HEK293 (cell line): ENCODE measurements around the gene LGI2.

Experiments used
- CTCF ChIA-PET: fragments of 350-600 bp; formaldehyde crosslinking; extraction: SDS; loops from one replicate; lab custom pipeline; 2021; ENCODE audit warnings: antibody characterized with exemption; lab: Yijun Ruan, JAX
- POLR2A ChIA-PET: fragments of 300-600 bp; formaldehyde crosslinking; extraction: SDS; loops from one replicate; lab custom pipeline; 2020; ENCODE audit warnings: antibody characterized with exemption, inconsistent platforms; lab: Yijun Ruan, JAX
- H3K27ac ChIP-seq: fragments of 200-500 bp; sonication (Bioruptor generic); 2 replicates; pipeline ENCODE4 v1.5.1; 2014; ENCODE audit warnings: low read depth, low read length, control low read depth, inconsistent platforms; ENCODE audit errors: extremely low read depth
- H3K36me3 ChIP-seq, 2 experiments: fragments of 200-500 bp in 1 of 2; sonication (Bioruptor generic) in 1 of 2; 1 replicate in 1 of 2; 2 replicates in 1 of 2; pipeline ENCODE4 v1.5.1; 2014 to 2017; ENCODE audit warnings: inconsistent platforms in 2 of 2, low read length in 2 of 2; ENCODE audit not compliant: control insufficient read depth in 2 of 2, insufficient read depth in 1 of 2
- H3K4me1 ChIP-seq: fragments of 200-500 bp; sonication (Bioruptor generic); 2 replicates; pipeline ENCODE4 v1.5.1; 2014; ENCODE audit warnings: mild to moderate bottlenecking, low read length, inconsistent platforms; ENCODE audit not compliant: control insufficient read depth, insufficient read depth
- H3K4me3 ChIP-seq: 2 replicates; pipeline ENCODE4 v1.5.1; 2011; ENCODE audit warnings: low read depth, mild to moderate bottlenecking, control low read depth, low read length, moderate library complexity
- H3K9me3 ChIP-seq: fragments of 200-500 bp; sonication (Bioruptor generic); 2 replicates; pipeline ENCODE4 v1.5.1; 2014; ENCODE audit warnings: low read depth, low read length, inconsistent platforms; ENCODE audit not compliant: control insufficient read depth, insufficient read depth
- GFI1B ChIP-seq: fragments of 450-650 bp; formaldehyde crosslinking; IDR thresholded peaks from 2 replicates; pipeline ENCODE4 v1.5.1; 2016; ENCODE audit warnings: missing biosample characterization, missing genetic modification characterization
- GLIS1 ChIP-seq: fragments of 450-650 bp; formaldehyde crosslinking; IDR thresholded peaks from 2 replicates; pipeline ENCODE4 v1.5.1; 2016; ENCODE audit warnings: missing biosample characterization, missing genetic modification characterization
- HIC1 ChIP-seq: fragments of 450-650 bp; formaldehyde crosslinking; IDR thresholded peaks from 2 replicates; pipeline ENCODE4 v1.5.1; 2016; ENCODE audit warnings: missing biosample characterization, missing genetic modification characterization
- HOXC10 ChIP-seq: sonication (generic); formaldehyde crosslinking; IDR thresholded peaks from 2 replicates; pipeline ENCODE4 v1.8.1; 2023; ENCODE audit warnings: mild to moderate bottlenecking, missing genetic modification reagents
- KLF10 ChIP-seq: fragments of 450-650 bp; IDR thresholded peaks from 2 replicates; pipeline ENCODE4 v1.5.1; 2018; ENCODE audit warnings: missing biosample characterization, mild to moderate bottlenecking, missing genetic modification characterization
- MYNN ChIP-seq: fragments of 450-650 bp; formaldehyde crosslinking; IDR thresholded peaks from 2 replicates; pipeline ENCODE4 v1.5.1; 2016; ENCODE audit warnings: missing biosample characterization, missing genetic modification characterization, borderline replicate concordance
- PRDM1 ChIP-seq: fragments of 450-650 bp; formaldehyde crosslinking; IDR thresholded peaks from 2 replicates; pipeline ENCODE4; 2016; ENCODE audit warnings: missing biosample characterization, missing genetic modification characterization
- ZBTB11 ChIP-seq: fragments of 450-650 bp; formaldehyde crosslinking; conservative IDR thresholded peaks from 2 replicates; pipeline ENCODE4 v1.5.1; 2016; ENCODE audit warnings: low read depth, missing biosample characterization, missing genetic modification characterization
- ZFHX2 ChIP-seq: fragments of 450-650 bp; formaldehyde crosslinking; conservative IDR thresholded peaks from 2 replicates; pipeline ENCODE4 v1.5.1; 2016; ENCODE audit warnings: missing biosample characterization, missing genetic modification characterization
- ZNF138 ChIP-seq: fragments of 450-650 bp; formaldehyde crosslinking; IDR thresholded peaks from 2 replicates; pipeline ENCODE4 v1.5.1; 2016; ENCODE audit warnings: missing biosample characterization, missing genetic modification characterization, borderline replicate concordance
- ZNF2 ChIP-seq: fragments of 450-650 bp; formaldehyde crosslinking; IDR thresholded peaks from 2 replicates; pipeline ENCODE4 v1.5.1; 2016; ENCODE audit warnings: missing biosample characterization, missing genetic modification characterization
- ZNF23 ChIP-seq: fragments of 450-650 bp; formaldehyde crosslinking; IDR thresholded peaks from 2 replicates; pipeline ENCODE4 v1.5.1; 2016; ENCODE audit warnings: missing biosample characterization, missing genetic modification characterization, borderline replicate concordance
- ZNF26 ChIP-seq: fragments of 450-650 bp; formaldehyde crosslinking; IDR thresholded peaks from 2 replicates; pipeline ENCODE4 v1.5.1; 2016; ENCODE audit warnings: missing biosample characterization, missing genetic modification characterization
- ZNF302 ChIP-seq: fragments of 450-650 bp; formaldehyde crosslinking; IDR thresholded peaks from 2 replicates; pipeline ENCODE4 v1.5.1; 2016; ENCODE audit warnings: missing biosample characterization, missing genetic modification characterization, low read depth
- ZNF324 ChIP-seq: fragments of 450-650 bp; formaldehyde crosslinking; IDR thresholded peaks from 2 replicates; pipeline ENCODE4 v1.5.1; 2016; ENCODE audit warnings: missing biosample characterization, missing genetic modification characterization
- ZNF391 ChIP-seq: fragments of 450-650 bp; formaldehyde crosslinking; IDR thresholded peaks from 2 replicates; pipeline ENCODE4 v1.5.1; 2016; ENCODE audit warnings: low read depth, missing biosample characterization, missing genetic modification characterization, borderline replicate concordance
- ZNF394 ChIP-seq: fragments of 450-650 bp; formaldehyde crosslinking; IDR thresholded peaks from 2 replicates; pipeline ENCODE4 v1.5.1; 2016; ENCODE audit warnings: missing biosample characterization, missing genetic modification characterization, mild to moderate bottlenecking, moderate library complexity, borderline replicate concordance
- ZNF510 ChIP-seq: fragments of 450-650 bp; formaldehyde crosslinking; IDR thresholded peaks from 2 replicates; pipeline ENCODE4 v1.5.1; 2018; ENCODE audit warnings: mild to moderate bottlenecking, missing genetic modification characterization, missing biosample characterization; ENCODE audit not compliant: insufficient replicate concordance
- ZNF555 ChIP-seq: fragments of 450-650 bp; formaldehyde crosslinking; conservative IDR thresholded peaks from 2 replicates; pipeline ENCODE4 v1.5.1; 2017; ENCODE audit warnings: missing biosample characterization, mild to moderate bottlenecking, missing genetic modification characterization, inconsistent platforms
- ZNF558 ChIP-seq: fragments of 450-650 bp; formaldehyde crosslinking; IDR thresholded peaks from 2 replicates; pipeline ENCODE4 v1.5.1; 2016; ENCODE audit warnings: missing biosample characterization, missing genetic modification characterization
- ZNF600 ChIP-seq: fragments of 450-650 bp; formaldehyde crosslinking; IDR thresholded peaks from 2 replicates; pipeline ENCODE4 v1.5.1; 2016; ENCODE audit warnings: missing biosample characterization, missing genetic modification characterization
- ZNF701 ChIP-seq: fragments of 450-650 bp; formaldehyde crosslinking; IDR thresholded peaks from 2 replicates; pipeline ENCODE4 v1.5.1; 2016; ENCODE audit warnings: missing biosample characterization, missing genetic modification characterization
- ZNF76 ChIP-seq: fragments of 450-650 bp; formaldehyde crosslinking; IDR thresholded peaks from 2 replicates; pipeline ENCODE4; 2016; ENCODE audit warnings: low read depth, missing biosample characterization, missing genetic modification characterization, borderline replicate concordance
- ZNF837 ChIP-seq: fragments of 450-650 bp; formaldehyde crosslinking; IDR thresholded peaks from 2 replicates; pipeline ENCODE4 v1.5.1; 2016; ENCODE audit warnings: missing biosample characterization, missing genetic modification characterization
- TF ChIP-seq, protein P1 (sequence below): fragments of 450-650 bp; formaldehyde crosslinking; IDR thresholded peaks from 2 replicates; pipeline ENCODE4 v1.5.1; 2016; ENCODE audit warnings: missing biosample characterization, missing genetic modification characterization, low read depth

LGI2 gene

DNA sequence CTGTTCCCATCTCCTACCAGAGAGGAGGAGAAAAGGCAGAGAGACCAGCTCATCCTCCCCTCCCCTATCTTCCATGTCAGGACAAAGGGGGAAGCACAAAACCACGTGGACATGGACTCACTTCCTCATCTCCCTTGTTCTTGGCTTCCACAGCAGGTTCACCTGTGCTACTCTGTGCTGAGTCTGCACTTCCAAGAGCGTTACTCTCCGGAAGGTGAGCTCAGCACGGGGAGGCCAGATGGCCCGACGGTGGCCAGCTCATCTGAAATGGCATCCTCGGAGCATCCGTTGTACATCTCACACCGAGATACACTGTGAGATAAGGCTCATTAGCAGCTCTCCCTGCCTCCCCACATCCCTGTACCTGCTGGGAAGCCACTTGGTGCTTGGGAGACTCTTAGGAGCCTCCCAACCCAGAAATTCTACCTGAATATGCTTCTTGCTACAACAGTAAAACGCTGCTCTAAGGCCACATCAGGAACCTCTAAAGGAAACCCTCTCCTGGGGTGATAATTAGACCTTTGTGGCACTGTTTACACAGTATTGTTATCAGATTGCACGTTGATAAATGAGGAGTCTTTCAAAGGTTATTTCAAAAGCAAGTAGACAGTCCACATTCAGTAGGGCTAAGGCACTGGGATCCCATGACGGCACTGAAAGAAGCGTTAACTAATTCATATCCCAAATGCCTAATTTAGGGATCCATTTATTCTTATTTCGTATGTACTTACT lies 19.4 kb downstream of the LGI2 start:
- no peaks in the 10 kb centered on the region for H3K4me1 ChIP-seq
- H3K9me3 ChIP-seq: no peaks in the 10 kb centered on the region
- TF ChIP-seq ZNF555 (tag by site-specific recombination) (no peak), ZNF23 (no peak), KLF10 (tag by site-specific recombination) (no peak), ZNF510 (no peak)
- H3K27ac ChIP-seq: no peak overlapping the region
- ChIA-PET CTCF (no interaction called here), POLR2A (no interaction called here)
- H3K36me3 ChIP-seq: no peaks in the 10 kb centered on the region
- H3K4me3 ChIP-seq: no peak overlapping the region

DNA sequence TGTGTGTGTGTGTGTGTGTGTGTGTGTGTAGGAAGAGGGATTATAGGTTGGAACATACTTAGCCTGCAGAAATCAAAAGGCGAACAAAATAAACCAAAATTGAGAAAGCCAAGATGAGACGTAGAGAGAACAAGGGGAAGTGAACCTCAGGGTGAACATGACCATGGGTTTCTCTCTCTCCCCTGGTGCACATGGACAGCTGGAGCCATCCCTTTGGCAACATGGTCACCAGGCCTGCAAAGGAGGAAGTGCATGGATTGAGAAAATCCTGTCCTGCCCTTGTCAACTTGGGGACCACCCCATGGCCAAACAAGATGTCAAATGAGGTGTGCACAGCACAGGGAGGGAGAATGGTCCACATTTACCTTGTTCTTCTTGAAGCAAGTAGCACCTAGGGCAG lies 23.1 kb downstream of the LGI2 start:
- ChIA-PET CTCF (no interaction called here), POLR2A (no interaction called here)
- Histone ChIP-seq H3K4me3 (no peak overlapping the region), H3K9me3 (no peaks in the 10 kb centered on the region), H3K27ac (no peak overlapping the region), H3K4me1 (no peaks in the 10 kb centered on the region), H3K36me3 (no peaks in the 10 kb centered on the region)
- TF ChIP-seq ZNF837 (tag by site-specific recombination) (no peak), ZFHX2 (tag by site-specific recombination) (no peak), HOXC10 (no peak), HIC1 (tag by site-specific recombination) (no peak), MYNN (tag by site-specific recombination) (no peak), ZNF600 (tag by site-specific recombination) (no peak), ZNF558 (no peak)

DNA sequence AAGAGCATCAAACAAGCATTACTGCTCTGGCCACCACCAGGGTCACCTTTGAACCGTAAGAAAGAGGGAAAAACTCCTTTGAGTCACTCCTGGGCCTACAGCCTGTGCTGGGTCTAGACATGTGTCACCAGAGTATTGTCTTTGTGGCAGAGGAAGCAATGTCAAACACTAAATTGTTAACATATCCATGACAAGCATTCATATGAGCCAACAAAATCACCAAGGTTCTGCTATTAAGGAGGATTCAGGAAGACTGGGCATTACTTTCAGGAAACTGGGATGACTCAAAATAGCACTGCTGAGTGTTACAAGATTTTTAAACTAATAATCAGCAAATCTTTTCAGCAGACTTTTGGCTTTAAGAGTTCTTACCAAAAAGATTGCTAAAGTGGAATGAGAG lies 28.1 kb downstream of the LGI2 start:
- no peak overlapping the region for H3K4me3 ChIP-seq
- no peaks in the 10 kb centered on the region for H3K36me3 ChIP-seq
- POLR2A ChIA-PET: no interaction called here
- no peaks in the 10 kb centered on the region for H3K4me1 ChIP-seq
- no peak overlapping the region for H3K27ac ChIP-seq
- H3K9me3 ChIP-seq: no peaks in the 10 kb centered on the region
- CTCF ChIA-PET: no interaction called here
- TF ChIP-seq ZNF394 (tag by site-specific recombination) (no peak), ZNF26 (tag by site-specific recombination) (no peak), GLIS1 (tag by site-specific recombination) (no peak), PRDM1 (no peak), ZNF701 (tag by site-specific recombination) (no peak), ZNF302 (tag by site-specific recombination) (no peak), ZNF2 (tag by site-specific recombination) (no peak), ZNF76 (tag by site-specific recombination) (no peak), ZNF138 (tag by site-specific recombination) (no peak), ZBTB11 (tag by site-specific recombination) (no peak), ZNF391 (tag by site-specific recombination) (no peak), ZNF324 (tag by site-specific recombination) (no peak), GFI1B (tag by site-specific recombination) (no peak)
- TF ChIP-seq, protein P1, sequence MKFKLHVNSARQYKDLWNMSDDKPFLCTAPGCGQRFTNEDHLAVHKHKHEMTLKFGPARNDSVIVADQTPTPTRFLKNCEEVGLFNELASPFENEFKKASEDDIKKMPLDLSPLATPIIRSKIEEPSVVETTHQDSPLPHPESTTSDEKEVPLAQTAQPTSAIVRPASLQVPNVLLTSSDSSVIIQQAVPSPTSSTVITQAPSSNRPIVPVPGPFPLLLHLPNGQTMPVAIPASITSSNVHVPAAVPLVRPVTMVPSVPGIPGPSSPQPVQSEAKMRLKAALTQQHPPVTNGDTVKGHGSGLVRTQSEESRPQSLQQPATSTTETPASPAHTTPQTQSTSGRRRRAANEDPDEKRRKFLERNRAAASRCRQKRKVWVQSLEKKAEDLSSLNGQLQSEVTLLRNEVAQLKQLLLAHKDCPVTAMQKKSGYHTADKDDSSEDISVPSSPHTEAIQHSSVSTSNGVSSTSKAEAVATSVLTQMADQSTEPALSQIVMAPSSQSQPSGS (tag by site-specific recombination): no peak
